Aorta (tissue), 5 donors: ENCODE results near the gene KPRP. TPM values are rescaled to one million over a fixed set of nuclear protein-coding genes. Genes with fewer than 3 reads are reported as not detected.
A peak's percentile ranks its signal among the peaks of the same experiment; 100 is the strongest.

Experiments used
- ATAC-seq: fragments of 200-7000 bp; cut with Tn5 transposase; one replicate; pipeline ENCODE4 v1.9.1; 2022; ENCODE audit warnings: moderate library complexity; ENCODE audit not compliant: low FRiP score
- DNase-seq, 2 donors: peaks; one replicate each; pipeline ENCODE4 v3.0.0-alpha.2; 2020
- H3K27ac ChIP-seq, 2 donors: one replicate each; pipeline ENCODE4 v1.5.1; 2013; ENCODE audit warnings: low read length in 2 of 2, mild to moderate bottlenecking in 2 of 2, moderate library complexity in 2 of 2, control low read depth in 1 of 2, inconsistent platforms in 1 of 2, low read depth in 1 of 2
- H3K27me3 ChIP-seq, 2 donors: one replicate each; pipeline ENCODE4 v1.6.1; 2013; ENCODE audit warnings: control low read depth in 1 of 2, low read length in 1 of 2, mild to moderate bottlenecking in 1 of 2, moderate library complexity in 1 of 2; ENCODE audit not compliant: insufficient read depth in 2 of 2, control insufficient read depth in 1 of 2
- H3K36me3 ChIP-seq, 2 donors: one replicate each; pipeline ENCODE4 v1.6.1; 2013; ENCODE audit warnings: control low read depth in 1 of 2, low read length in 1 of 2, mild to moderate bottlenecking in 1 of 2; ENCODE audit not compliant: insufficient read depth in 2 of 2, control insufficient read depth in 1 of 2
- H3K4me1 ChIP-seq, 2 donors: one replicate each; pipeline ENCODE4 v1.6.1; 2013; ENCODE audit warnings: low read length in 2 of 2, control low read depth in 1 of 2, mild to moderate bottlenecking in 1 of 2, moderate library complexity in 1 of 2; ENCODE audit not compliant: insufficient read depth in 2 of 2, control insufficient read depth in 1 of 2
- H3K4me3 ChIP-seq, 2 donors: one replicate each; pipeline ENCODE4 v1.5.1; 2013; ENCODE audit warnings: low read length in 2 of 2, control low read depth in 1 of 2, mild to moderate bottlenecking in 1 of 2
- H3K9me3 ChIP-seq: one replicate; pipeline ENCODE4 v1.6.1; 2013; ENCODE audit warnings: mild to moderate bottlenecking, low read length; ENCODE audit not compliant: control insufficient read depth
- whole genome bisulfite sequencing, 2 donors: extraction: QIAGEN DNeasy Blood & Tissue Kit; methylation state at CpG; one replicate each; pipeline ENCODE4 v1.1.7; 2013; 5-methylcytosine and 5-hydroxymethylcytosine counted together
- intact Hi-C, 2 donors: fragments of 100-400 bp; cut with DNase I; formaldehyde crosslinking; loops; one replicate each; pipeline versions ENCODE4 v1.14.2 to v1.15.0; 2022
- polyA plus RNA-seq, 2 donors: library from polyadenylated mRNA; stranded (reverse); fragments of 200-250 nt; gene quantifications; one replicate each; pipeline ENCODE4 v1.2.3, GENCODE V29; 2013
- total RNA-seq, 2 donors: library from RNA; stranded (reverse); fragmentation: NEBNext Ultra II Directional; extraction: Animal tissue kit (Norgen Biotek cat#: 25700); gene quantifications; one replicate each; pipeline ENCODE4 v1.2.1, GENCODE V29; 2021
- donor health status: healthy with polysubstance abuse.
- donor health status: Bipolar disorder and iron deficiency.
- donor health status: DM: no; HTN: no; CAD: no.
- donor health status: DM: no; HTN: no; CAD: no.
- donor health status: DM: yes; HTN: yes; CAD: no.

The KPRP gene
- total and polyA plus RNA-seq, 4 donors: not detected

DNA sequence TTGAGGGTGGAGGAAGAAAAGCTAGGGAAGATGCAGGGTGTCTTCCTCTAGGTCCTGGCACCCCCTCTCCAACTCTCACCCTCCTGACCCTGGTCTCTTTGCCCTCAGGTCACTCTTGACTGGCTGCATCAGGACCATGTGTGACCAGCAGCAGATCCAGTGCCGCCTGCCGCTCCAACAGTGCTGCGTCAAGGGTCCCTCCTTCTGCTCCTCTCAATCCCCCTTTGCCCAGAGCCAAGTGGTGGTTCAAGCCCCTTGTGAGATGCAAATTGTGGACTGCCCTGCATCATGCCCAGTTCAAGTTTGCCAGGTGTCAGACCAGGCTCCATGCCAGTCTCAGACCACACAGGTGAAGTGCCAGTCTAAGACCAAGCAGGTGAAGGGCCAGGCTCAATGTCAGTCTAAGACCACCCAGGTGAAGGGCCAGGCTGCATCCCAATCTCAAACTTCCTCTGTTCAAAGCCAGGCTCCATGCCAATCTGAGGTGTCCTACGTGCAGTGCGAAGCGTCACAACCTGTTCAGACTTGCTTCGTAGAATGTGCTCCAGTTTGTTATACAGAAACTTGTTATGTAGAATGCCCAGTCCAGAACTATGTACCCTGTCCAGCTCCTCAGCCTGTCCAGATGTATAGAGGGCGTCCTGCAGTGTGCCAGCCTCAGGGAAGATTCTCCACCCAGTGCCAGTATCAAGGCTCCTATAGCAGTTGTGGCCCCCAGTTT, 1.8 kb downstream of the KPRP start:
- no peak overlapping the region for H3K27ac ChIP-seq
- no peaks in the 10 kb centered on the region for H3K9me3 ChIP-seq
- no peaks in the 10 kb centered on the region for H3K27me3 ChIP-seq
- ATAC-seq (peak; percentile 17), DNase-seq (no peak)
- intact Hi-C loops: no loop called here
- no peak overlapping the region for H3K4me3 ChIP-seq
- no peaks in the 10 kb centered on the region for H3K4me1 ChIP-seq
- 77 to 82% methylated on average over 8 of the region's 8 CpGs for WGBS, 2 donors
- H3K36me3 ChIP-seq: no peaks in the 10 kb centered on the region

DNA sequence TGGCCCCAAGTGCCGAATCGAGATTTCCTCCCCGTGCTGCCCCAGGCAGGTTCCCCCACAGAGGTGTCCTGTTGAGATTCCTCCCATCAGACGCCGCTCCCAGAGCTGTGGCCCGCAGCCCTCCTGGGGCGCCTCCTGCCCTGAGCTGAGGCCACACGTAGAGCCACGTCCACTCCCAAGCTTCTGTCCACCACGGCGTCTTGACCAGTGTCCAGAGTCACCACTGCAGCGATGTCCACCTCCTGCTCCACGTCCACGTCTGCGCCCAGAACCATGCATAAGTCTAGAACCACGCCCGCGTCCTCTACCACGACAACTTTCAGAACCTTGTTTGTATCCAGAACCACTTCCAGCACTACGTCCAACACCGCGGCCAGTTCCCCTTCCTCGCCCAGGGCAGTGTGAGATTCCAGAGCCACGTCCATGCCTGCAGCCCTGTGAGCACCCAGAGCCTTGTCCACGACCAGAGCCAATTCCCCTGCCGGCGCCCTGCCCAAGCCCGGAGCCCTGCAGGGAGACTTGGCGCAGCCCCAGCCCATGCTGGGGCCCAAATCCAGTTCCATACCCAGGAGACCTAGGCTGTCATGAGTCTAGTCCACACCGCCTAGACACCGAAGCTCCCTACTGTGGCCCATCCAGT, 2.8 kb downstream of the KPRP start:
- Histone ChIP-seq H3K4me1 (no peaks in the 10 kb centered on the region), H3K4me3 (no peak overlapping the region), H3K36me3 (no peaks in the 10 kb centered on the region), H3K27ac (no peak overlapping the region), H3K9me3 (no peaks in the 10 kb centered on the region), H3K27me3 (no peaks in the 10 kb centered on the region)
- ATAC-seq (peak; percentile 13), DNase-seq (no peak)
- intact Hi-C loops: no loop called here
- 88 to 90% methylated on average over 31 of the region's 31 CpGs for WGBS, 2 donors

DNA sequence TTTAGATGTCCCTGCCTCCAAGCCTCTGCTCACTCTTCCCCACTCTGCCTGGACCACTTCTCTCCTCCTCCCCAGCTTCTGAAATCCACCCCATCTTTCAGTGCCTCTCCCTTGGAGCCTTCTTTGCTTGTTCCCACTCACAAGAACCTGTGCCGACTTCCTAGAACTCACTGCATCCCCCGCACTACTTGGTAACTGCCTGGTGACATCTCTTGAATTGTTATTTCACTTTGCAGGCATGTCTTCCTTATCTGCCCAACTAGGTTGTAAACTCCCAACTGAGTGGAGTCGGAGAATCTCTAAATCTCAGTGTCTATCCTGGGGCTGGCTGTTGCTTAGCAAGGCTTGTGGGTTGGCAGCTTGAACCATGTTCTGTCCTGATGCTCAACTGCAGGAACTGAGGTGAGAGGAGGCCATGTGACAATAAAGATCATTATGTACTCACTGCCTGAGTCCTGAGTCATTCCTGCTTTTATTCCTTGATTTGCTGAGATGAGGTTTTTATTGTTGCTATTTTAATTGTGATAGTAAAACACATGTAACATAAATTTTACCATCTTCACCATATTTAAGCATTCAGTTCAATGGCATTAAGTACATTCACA, 3.9 kb downstream of the KPRP start:
- H3K27ac ChIP-seq: no peak overlapping the region
- no peak overlapping the region for H3K4me3 ChIP-seq
- WGBS, 2 donors: 88 to 90% methylated on average over 3 of the region's 3 CpGs
- no peaks in the 10 kb centered on the region for H3K36me3 ChIP-seq
- H3K4me1 ChIP-seq: no peaks in the 10 kb centered on the region
- ATAC-seq (no peak), DNase-seq (no peak)
- intact Hi-C loops: no loop called here
- no peaks in the 10 kb centered on the region for H3K27me3 ChIP-seq
- no peaks in the 10 kb centered on the region for H3K9me3 ChIP-seq

DNA sequence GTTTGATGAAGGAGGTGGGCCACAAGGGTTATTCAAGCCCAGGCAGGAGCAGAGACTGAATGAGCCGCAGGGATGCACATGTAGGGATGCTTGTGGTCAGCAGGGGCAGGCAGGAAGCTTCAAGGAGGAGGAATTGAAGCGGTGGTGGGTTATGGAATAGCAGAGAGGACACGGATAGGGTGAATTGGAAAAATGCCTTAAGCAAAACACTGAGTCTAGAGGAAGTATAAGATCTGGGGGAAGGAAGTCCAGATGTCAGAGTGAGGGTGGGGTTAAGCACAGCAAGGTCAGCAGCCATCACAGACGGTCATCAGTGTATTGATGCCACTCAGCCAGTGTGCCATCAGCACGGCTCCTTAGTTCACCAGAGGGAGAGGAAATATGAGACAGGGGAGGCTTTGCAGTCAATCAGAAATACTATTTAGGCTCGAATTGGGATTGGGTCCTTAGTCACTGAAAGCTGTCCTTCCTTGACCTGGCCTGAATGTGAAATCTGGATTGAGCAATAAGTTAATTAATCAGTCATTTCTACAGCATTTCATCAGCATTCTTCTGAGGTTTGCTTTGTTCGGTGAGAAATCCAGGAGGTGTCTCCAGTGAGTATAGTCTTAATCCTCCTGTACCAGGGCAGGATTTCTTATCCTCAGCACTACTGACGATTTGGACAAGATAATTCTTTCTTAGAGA, 11.2 kb downstream of the KPRP start:
- H3K4me1 ChIP-seq: no peaks in the 10 kb centered on the region
- ATAC-seq (no peak), DNase-seq (no peak)
- intact Hi-C loops: no loop called here
- H3K36me3 ChIP-seq: no peaks in the 10 kb centered on the region
- no peak overlapping the region for H3K27ac ChIP-seq
- WGBS, 2 donors: 48 to 54% methylated on average over 8 of the region's 8 CpGs
- no peaks in the 10 kb centered on the region for H3K27me3 ChIP-seq
- no peak overlapping the region for H3K4me3 ChIP-seq
- no peaks in the 10 kb centered on the region for H3K9me3 ChIP-seq

DNA sequence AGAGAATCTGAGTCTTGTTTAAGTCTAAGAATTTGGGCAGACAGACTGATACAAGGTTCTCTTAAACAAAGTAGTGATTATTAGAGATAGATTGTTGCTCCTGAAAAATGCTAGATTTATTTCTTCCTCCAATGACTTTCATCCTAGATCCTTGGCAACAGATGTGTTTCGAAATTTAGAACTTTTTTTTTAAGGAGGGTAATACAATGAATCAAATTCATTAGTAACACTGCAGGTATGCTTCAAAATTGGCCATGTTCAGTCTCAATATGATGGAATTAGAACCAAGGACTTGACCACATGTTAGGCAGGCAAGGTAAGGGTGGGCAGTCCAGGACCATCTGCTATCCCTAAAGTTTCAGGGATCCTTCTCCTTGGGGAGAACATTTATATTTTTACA, 12.6 kb downstream of the KPRP start:
- intact Hi-C loops: no loop called here
- no peaks in the 10 kb centered on the region for H3K27me3 ChIP-seq
- no peaks in the 10 kb centered on the region for H3K36me3 ChIP-seq
- WGBS, 2 donors: 64 to 74% methylated on average over 1 of the region's 1 CpG
- DNase-seq (no peak), ATAC-seq (no peak)
- H3K4me3 ChIP-seq: no peak overlapping the region
- no peaks in the 10 kb centered on the region for H3K9me3 ChIP-seq
- H3K4me1 ChIP-seq: no peaks in the 10 kb centered on the region
- H3K27ac ChIP-seq: no peak overlapping the region

DNA sequence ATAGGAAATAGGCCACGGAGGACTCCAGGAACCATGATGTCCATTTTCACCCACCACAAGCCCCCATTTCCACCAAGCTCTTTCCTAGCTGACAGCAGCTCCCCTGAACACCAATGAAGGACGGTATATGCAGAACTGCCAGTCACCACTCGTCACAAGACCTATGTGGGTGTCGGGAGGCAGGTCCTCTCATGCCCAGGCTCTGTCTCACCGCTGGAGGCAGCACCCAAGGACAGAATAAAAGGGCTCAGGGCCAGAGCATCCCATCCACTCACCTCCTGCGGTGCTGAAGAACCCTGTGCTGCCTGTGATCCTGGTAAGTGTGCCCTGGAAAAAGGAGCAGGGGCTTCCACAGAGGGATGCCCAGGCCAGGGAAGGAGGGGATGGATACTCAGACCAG, 17.1 kb downstream of the KPRP start, which contains the start of gene LCE1F:
Gene LCE1F, plus strand, starts transcription at position 266 of the 400 bp plus-strand sequence. CDS start 1,232 bp downstream, outside the sequence.
- WGBS, 2 donors: 67% methylated on average over 6 of the region's 6 CpGs
- no peaks in the 10 kb centered on the region for H3K27me3 ChIP-seq
- H3K9me3 ChIP-seq: no peaks in the 10 kb centered on the region
- H3K27ac ChIP-seq: no peak within 1 kb of the TSS
- no peaks in the 10 kb centered on the region for H3K4me1 ChIP-seq
- DNase-seq (no peak), ATAC-seq (no peak)
- no peaks in the 10 kb centered on the region for H3K36me3 ChIP-seq
- no peak within 1 kb of the TSS for H3K4me3 ChIP-seq
- intact Hi-C loops: no loop called here

DNA sequence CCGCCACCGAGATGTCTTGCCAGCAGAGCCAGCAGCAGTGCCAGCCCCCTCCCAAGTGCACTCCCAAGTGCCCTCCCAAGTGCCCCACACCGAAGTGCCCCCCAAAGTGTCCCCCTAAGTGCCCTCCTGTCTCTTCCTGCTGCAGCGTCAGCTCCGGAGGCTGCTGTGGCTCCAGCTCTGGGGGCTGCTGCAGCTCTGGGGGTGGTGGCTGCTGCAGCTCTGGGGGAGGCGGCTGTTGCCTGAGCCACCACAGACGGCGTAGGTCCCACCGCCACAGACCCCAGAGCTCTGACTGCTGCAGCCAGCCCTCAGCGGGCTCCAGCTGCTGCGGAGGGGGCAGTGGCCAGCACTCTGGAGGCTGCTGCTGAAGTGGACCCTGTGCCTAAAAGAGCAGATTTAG, 18.5 kb downstream of the KPRP start:
- 78 to 79% methylated on average over 11 of the region's 11 CpGs for WGBS, 2 donors
- Histone ChIP-seq H3K4me3 (no peak overlapping the region), H3K27me3 (no peaks in the 10 kb centered on the region), H3K4me1 (no peaks in the 10 kb centered on the region), H3K27ac (no peak overlapping the region), H3K9me3 (no peaks in the 10 kb centered on the region), H3K36me3 (no peaks in the 10 kb centered on the region)
- no peak for ATAC-seq
- intact Hi-C loops: no loop called here
- no peak for DNase-seq

DNA sequence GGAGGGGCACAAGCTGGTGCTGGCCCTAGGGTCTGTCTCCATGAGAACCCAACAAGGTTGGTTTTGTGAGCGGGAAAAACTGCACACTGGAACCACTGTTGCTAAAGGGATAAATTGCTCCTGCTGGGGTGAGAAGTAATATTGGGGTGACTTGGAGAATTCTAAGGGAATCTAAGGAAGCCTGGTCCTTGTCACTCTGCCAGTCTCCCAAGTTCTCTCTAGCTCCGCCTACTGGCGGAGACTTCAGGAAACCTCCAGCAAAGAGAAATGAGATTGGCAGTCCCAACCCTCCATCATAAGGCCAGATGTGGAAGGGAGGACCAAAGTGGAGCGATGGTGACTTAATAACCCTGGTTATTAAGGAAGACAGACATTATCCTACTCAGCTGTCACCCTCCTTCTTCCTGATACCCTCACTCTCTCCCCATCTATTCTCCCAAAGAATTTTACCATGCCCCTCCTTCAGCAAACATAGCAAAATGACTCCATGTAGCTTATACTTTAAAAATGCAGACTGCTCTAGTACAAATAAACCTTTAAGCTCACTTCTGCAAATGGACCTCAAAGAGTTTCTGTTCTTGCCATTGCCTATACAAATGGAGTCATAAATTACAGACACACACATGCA, 19.8 kb downstream of the KPRP start:
- Histone ChIP-seq H3K4me1 (no peaks in the 10 kb centered on the region), H3K27me3 (no peaks in the 10 kb centered on the region), H3K27ac (no peak overlapping the region), H3K9me3 (no peaks in the 10 kb centered on the region), H3K36me3 (no peaks in the 10 kb centered on the region), H3K4me3 (no peak overlapping the region)
- DNase-seq: no peak
- no peak for ATAC-seq
- intact Hi-C loops: no loop called here
- 49 to 69% methylated on average over 4 of the region's 4 CpGs for WGBS, 2 donors
